Measurements from ENCODE around the gene PLCB1.

The PLCB1 gene

DNA sequence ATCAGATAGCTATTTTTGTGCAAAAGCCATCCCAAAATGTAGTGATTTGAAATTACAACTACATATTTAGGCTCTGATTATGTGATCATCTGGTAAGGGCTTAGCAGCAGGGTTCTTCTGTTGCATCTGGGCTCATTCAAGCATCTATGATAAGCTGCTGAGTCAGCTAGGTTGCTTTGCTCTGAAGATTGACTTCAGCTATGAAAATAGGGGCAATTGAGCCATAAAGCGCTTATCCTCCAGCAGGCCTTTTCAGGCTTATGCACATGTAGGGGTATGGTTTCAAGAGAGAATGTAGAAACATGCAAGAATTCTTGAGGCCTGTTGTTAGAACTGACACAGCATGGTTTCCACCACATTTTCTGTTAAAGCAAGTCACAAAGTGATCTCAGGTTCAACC is 114.1 kb downstream of the PLCB1 start:
- no peak for DNase-seq (ENCODE audit: low read depth, low spot score)

DNA sequence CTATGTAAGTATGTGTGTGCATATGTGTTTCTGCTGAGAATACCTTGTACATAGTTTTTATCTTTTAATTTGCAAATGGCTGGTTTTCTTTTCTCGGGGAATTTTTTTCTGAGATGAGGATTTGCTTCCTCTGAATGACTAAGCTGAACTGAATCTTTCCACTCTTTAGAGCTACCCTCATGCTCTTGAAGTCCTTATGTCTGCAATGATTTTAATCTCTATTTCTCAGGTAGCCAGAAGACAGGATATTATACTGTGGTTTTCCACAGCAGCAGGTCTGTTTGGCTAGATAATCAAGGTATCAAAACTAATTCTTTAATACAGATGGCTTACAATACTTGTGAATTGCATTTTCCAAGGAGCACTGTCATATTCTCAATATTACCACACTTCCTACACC is 114.7 kb downstream of the PLCB1 start:
- no peak for DNase-seq (ENCODE audit: low read depth, low spot score)

DNA sequence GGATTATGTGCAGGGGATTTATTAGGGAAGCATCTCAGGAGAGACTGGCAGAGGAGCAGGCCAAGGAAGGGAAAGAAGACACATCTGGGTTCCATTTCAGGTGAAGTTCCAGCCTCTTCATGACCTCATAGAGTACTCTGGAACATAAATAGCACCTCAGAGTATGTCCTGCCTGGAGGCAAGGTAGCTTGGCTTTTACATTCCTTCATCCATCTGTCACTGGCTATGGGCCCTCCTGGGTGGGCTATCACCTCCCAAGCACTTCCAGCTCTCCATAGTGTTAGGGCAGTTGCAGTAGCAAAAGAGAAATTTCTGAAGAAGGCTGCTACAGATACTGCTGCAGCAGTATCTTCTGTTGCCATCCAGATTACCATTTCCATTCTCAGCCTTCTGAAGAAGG is 116.0 kb downstream of the PLCB1 start:
- no peak for DNase-seq (ENCODE audit: low read depth, low spot score)

DNA sequence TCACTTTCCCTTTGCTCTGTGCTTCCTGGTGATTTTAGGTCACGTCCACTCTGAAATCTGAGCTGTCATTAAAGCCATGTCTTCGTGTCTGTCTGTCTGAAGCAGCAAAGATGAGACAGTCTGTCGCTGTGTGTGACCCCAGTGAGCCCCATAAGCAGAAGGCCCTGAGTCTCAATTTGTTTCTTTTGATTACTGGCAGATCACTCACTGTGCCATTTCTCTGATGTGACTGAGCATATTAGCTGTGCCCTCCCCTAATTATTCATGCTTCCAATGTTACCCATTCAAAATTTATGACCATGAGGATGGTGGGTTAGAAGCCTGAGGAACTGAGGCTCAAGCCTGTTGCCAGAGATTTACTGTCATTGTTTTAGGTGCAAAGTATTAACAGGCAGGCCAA is 117.6 kb downstream of the PLCB1 start:
- no peak for DNase-seq (ENCODE audit: low read depth, low spot score)

DNA sequence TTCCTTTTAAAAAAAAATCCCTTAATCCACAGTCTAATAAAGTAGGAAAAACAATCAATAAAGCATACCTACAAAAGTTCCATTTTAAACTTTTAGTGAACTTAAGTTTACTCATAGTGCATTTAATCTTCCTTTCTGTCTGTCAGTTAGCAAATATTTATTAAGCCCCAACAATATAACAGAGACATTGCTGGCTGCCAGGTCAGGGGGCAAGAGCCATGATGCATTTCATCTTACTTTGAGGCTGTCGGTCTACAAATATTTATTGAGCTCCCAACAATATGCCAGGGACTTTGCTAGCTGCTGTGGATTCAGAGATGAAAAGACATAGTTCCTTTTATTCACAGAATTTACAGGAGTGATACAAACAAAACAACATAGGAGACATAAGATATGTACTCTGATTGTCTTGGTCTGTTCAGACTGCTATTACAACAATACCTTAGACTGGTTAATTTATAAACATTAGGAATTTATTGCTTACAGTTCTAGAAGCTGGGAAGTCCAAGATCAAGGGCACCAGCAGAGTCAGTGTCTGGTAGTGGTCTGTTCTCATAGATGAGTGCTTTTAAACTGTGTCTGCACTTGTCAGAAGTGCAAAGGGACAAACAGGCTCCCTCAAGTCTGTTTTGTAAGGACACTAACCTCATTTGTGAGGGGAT is 118.6 kb downstream of the PLCB1 start:
- DNase-seq (ENCODE audit: low read depth, low spot score) = no peak

DNA sequence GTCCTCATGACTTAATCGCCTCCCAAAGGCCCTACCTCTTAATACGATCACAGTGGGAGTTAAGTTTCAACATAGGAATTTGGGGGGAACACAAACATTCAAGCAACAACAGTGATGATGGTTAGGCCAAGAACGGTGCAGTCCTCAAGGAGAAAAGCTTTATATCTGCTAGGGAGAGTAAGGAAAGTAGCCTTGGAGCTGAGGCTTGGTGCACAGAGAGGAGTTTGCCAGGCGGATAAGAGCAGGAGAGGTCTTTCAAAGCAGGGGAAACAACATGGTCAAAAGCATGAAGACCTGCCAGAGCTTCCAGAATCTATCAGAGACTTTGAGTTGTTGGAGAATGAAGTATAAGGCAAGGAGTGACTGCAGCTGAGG is 119.1 kb downstream of the PLCB1 start:
- DNase-seq (ENCODE audit: low read depth, low spot score) = no peak

DNA sequence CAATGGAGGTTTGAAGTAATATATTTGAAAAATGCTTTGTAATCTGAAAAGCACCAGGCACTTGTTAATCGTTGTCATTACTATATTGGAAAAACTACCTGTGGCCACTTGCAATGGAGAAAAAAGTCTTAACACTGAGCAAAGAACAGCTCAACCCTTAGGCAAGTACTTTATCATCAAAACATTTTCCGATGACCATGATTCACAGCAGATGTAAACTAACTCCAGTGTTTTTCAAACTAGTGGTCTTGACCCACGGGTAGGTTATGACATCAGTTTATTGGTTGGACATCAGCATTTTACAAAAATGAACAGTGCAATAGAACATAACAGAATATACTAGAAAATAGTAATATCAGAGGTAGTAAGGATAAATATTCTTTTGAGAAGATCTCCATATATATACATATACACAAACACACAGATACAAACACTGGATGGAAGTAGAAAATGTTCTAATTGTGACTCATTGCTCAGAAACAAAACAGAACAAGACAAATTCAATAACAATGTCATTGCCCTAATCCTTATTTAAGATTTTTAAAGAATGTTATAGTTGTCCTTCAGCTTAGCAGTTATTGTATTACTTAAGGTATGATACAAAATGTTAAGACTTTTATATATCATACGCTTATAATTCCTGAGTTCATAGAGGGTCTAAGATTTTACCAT is 123.0 kb downstream of the PLCB1 start:
- no peak for DNase-seq (ENCODE audit: low read depth, low spot score)

DNA sequence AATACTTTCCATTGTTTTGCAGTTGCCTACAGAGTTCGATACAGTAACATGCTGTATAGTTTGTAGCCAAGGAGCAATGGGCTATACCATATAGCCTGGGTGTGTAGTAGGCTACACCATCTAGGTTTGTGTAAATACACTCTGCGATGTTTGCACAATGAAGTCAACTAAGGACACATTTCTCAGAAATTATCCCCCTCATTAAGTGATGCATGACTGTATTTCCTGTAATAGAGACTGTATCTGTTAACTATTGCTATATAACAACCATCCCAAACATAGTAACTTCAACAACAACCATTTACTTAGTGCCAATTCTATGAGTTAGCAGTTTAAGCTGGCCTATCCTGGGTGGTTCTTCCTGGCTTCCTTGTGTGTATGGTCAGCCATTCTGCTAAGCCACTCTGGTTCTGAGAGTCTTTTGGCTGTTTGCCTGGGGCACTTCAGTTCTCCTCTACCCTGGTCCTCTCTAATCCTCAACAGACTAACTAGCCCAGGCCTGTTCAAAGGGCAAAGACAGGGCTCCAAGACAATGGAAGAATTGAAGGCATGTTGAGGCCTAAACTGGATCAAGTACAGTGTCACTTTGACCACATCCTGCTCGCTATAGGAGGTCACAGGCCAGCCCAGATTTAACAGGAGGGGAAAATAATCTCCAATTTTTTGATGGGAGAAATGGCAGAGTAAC is 124.0 kb downstream of the PLCB1 start:
- no peak for DNase-seq (ENCODE audit: low read depth, low spot score)

DNA sequence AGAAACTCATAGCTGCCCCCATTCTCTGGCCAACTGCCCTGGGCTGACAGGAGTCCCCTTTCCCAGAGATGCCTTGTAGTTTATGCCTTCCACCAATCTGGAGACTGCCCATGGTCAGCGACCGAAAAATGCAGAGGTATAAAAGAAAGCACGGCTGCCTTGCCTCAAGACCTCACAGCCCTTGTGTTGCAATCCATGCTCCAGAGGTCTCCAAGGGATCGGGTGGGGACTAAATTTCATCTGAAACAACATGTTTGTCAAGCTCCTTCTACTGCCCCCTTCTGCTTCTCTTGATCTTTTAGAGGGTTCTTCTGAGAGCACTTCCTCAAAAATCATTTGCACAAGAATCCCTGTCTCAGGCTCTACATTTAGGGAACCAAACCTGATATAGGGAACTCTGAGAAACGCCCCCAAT is 128.8 kb downstream of the PLCB1 start:
- no peak for DNase-seq (ENCODE audit: low read depth, low spot score)

DNA sequence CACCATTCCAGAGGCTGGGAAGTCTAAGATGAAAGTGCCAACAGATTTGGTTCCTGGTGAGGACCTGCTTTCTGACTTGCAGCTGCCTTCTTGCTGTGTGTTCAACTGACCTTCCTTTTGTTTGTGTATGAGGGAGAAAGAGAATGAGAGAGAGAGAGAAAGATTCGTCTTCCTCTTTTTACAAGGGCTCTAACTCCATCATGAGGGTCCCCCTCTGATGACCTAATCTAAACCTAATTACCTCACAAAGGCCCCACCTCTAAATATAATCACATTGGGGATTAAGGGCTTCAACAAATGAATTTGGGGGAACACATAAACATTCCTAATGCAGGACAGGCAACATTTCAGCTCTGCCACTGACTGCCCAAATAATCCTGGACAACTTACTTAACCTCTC is 130.7 kb downstream of the PLCB1 start:
- DNase-seq (ENCODE audit: low read depth, low spot score) = no peak

DNA sequence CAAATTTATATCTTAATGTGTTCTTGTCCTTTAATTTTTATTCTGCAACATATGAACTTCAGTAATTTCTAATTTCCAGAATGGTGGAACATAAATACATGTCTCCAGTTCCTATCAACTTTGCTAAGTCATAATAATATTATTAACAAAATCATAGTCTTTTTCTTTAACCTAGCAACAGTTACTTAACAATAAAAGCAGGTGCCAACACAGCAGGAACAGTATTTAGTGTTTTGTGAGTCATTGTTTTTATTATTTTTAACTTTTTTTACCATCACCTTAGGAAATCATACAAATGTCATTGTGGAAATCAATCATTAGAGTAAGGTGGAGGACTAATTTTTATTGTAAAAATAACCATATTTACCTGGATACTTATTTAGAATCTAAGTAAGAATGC is 133.5 kb downstream of the PLCB1 start:
- no peak for DNase-seq (ENCODE audit: low read depth, low spot score)

DNA sequence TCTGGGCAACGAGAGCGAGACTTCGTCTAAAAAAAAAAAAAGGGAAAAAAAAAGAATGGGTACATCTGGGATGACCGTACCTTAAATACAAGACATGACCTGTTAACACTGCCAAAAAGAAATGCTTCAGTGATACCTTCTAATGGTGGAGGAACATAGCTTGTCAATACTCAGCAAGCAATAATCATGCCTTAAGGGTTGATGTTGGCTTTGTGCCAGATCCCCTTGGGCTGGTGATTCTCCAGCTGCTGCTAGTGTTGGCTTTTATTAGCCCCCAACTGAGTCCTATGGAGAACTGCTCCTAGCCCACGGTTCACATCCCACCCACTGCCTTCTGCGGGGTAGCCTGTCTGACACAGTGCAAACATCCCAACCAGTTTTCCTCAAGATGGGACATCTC is 134.9 kb downstream of the PLCB1 start:
- DNase-seq (ENCODE audit: low read depth, low spot score) = peak; percentile 81

DNA sequence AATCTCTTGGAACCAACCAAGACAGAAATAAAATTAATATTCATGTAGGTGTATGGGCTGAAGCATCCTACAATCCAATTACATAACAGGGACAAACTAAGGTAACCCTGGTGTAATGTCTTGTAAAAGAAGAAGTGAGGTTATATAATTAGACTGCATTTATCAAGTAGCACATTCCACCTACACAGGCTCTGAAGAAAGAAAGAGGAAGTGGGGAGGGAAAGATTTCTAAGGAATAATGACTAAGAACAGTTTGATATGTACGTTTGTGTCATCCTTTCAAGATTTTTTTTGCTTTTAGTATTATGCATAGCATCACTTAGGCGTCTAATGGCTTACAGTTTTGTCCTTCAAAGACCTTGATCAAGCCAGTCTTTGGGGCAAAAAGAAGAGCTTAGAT is 139.7 kb downstream of the PLCB1 start:
- DNase-seq (ENCODE audit: low read depth, low spot score) = no peak

DNA sequence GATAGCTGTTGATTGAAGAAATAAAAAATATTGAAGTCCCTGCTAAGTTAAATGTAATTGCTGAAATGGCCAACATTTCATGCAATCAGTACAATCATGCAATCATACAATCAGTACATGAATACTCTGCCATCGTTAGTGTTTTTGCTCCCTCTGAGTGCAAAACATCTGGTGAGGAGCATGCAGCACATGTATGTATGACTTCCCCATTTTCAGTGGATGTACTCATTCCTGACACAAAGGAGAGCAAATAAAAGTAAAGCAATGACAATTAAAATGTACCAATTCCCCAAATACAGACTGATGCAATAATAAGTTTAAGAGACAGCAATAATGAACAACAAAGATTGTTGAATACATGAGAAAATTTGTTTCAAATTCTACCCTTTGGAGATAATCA is 140.7 kb downstream of the PLCB1 start:
- no peak for DNase-seq (ENCODE audit: low read depth, low spot score)

DNA sequence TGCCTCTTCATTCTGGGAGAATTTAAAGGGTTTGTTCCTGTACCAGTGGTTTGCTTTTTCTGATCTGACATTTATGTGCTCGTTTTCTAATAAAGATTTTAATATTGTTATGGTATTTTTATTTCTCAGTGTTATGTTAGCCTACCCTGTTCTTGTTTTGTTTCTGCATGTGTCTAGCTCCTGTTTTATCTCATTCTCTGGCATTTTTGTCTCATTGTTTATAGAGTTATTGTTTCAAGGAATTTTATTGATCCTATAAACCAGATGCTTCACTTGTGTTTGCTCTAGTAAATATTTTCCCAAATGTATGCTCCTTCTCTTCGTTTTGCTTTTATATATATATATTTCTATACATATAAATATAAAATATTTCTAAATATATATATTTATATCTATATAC is 152.8 kb downstream of the PLCB1 start:
- no peak for DNase-seq (ENCODE audit: low read depth, low spot score)

DNA sequence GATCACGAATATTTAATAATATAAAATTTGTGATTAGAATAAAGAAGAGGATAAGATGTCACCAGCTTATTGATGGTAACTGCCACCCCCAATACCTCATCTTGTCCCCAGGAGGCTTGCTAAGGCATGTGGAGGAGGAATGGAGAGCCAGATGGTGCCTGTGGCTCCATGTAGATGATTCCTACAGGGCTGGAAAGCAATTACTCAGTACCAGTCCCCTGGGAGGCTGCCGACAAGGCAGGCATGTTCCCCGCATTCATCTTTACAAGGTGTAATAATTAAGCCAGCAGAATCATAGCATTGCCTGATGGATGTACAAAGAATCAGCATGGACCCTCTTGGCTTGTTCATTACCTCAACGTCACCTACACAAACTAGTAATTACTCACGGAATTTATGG is 155.3 kb downstream of the PLCB1 start:
- no peak for DNase-seq (ENCODE audit: low read depth, low spot score)

DNA sequence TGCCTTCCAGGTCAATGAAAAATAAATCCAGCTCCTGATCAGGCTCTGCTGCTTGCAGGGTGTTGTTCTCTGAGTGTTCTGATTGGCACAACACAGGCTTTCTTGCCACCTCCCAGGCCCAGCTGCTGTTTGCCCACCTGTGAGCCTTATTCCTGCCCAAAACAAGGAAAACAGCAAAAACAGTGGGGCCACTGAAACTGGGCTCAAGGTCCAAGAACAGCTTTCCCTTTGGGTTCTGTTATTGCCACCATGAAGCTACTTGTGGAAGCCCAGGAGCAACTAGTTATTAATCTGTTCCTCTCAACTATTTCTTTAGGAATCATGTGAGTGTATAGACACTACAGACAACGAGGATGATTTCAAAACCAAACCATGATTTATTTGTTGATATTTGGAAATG is 159.1 kb downstream of the PLCB1 start:
- DNase-seq (ENCODE audit: low read depth, low spot score) = no peak

DNA sequence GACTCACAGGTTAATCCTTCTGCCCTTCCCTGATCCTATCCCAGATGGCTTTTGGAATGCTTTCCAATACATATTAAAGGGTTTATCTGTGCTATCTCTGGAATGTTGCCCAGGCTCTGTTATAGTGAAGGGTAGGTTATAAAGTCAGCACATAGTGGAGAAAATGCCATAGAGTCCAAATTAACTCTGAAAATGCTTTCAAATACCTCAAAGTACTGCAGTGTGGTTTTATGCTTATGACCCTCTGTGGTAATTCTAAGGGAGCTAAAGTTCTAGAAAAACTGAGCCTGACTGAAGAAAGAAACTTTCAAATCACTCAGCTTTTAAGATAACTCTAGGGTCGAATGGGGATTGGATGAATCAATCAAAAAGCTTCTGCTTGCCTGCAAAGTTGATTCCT is 159.8 kb downstream of the PLCB1 start:
- no peak for DNase-seq (ENCODE audit: low read depth, low spot score)

DNA sequence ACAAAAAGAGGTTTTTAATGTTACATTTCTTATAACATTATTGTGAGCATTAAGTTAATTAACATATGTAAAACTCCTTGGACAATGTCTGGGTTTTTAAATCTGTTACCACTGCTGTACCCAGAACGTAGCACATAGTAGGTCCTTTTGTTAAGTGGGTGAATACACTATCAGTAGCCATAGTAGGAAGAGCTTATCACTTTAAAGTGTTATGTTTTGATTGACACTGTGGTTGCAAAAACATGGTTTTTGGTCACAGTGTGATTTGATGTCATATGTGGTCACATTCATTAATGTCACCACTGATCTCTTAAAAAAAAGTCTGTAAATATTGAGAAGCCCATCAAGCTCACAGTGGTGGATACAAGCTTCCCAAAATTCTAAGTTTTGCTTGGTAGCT is 160.7 kb downstream of the PLCB1 start:
- DNase-seq (ENCODE audit: low read depth, low spot score) = no peak

DNA sequence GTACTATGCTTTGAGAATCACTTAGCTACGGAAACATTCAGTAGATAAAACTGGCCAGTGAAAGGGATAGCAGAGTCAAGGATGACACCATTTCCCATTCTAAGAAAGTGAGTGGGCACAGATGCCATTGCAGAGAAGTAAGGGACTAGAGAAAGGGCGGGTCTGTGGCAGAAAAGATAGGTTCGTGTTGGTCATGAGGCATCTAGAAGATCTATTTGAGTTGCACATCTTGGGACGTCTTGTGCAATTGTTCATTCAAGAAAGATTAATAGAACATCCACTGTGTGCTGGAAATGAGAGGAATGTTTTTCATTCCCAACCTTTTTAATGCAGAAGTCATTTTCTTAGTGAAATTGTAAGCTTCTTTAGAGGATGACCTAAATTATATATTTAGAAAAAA is 161.7 kb downstream of the PLCB1 start:
- no peak for DNase-seq (ENCODE audit: low read depth, low spot score)

DNA sequence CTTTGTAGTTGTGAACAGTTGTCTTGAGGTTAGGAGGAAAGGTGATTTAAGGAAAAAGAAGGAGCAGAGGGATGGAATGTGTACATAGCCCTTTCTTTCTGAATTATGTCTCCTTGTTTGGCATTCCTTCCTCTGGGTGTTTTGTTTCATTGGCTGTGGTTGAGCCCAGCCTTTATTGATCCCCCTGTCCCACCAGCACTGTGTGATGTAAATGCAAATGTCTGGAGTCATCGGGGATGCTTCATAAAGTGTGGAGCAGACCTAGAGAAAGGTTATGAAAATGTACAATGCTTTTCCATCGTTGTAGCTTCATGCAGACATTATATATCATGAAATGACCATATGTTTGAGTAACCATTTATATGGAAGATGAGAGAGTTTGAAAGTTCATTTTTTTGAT is 164.5 kb downstream of the PLCB1 start:
- DNase-seq (ENCODE audit: low read depth, low spot score) = no peak

DNA sequence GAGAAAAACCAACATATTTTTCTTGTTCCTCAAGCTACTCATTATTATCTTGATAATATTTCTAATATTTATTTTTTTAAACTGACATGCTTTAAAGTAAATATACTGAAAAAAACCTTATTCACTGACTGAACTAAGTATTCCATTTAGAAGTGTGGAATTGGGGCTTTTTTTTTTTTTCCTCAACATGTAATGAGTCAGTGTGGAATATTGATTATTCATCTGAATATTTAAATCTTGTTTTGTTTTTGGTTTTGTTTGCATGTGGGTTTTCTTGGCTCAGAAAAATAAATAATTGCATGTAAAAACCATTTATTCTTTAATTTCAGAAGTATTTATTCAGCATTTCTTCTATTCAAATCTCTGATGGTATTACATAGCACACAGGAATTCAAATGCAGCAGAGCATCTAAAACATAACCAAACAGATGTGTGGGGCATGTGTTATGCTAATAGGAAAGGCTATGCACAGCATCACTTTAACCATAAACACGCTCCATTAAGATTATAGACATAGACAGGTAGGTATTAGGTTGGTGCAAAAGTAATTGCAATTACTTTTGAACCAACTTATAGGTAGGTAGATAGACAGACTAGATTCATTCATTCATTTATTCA is 166.5 kb downstream of the PLCB1 start:
- no peak for DNase-seq (ENCODE audit: low read depth, low spot score)

DNA sequence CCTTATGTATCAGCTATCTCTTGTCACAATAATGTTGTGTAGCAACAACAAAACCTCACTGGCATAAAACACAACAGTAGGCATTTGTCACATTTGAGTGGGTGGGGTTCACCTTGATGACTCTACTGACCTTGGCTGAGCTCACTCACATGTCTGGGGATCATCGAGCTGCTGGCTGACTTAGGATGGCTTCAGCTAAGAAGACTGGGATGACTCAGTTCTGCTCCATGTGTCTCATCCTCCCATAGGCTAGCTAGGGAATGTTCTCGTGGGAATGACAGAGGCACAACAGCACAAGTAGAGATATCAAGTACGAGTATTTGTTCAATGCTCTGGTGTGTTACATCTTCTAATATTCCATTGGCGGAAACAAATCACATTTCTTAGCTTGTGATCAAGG is 167.9 kb downstream of the PLCB1 start:
- no peak for DNase-seq (ENCODE audit: low read depth, low spot score)

Data from brain pericyte (primary cell).